ENCODE data around the gene ZFYVE19.
"Not testable (repeated sequence)": the region's sequence is repeated elsewhere in the genome, so short reads cannot be mapped to it uniquely, and the experiment has no call there.

ZFYVE19 gene

GRCh38 chr15:40847223-40847961 is 40.5 kb downstream of the ZFYVE19 start:
- no peak for DNase-seq

DNA sequence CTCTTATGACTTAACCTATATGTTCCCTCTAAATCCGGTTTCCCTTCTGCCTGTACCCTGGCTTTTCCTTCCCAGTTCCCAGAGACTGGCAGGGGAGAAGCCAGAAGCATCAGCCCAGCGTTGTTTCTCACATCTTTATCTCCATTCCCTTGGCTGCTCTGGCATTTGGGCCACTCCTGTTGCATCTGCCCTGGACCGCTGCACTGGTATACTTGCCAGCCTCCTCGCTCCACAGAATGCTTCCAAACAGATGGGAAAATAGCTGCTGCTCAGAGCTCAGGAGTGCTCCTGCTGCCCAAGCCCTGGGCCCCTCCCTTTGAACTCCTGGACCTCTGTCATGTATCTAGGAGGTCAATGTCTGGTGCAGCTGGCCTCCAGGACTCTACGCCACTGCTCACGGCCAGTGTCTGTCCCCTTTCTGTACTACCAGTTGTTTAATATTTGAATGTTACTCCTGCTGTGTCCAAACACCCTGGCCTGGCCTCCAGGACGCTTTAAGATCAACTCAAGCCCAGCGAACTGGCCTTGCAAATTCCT is 43.8 kb downstream of the ZFYVE19 start:
- DNase-seq, result no peak

DNA sequence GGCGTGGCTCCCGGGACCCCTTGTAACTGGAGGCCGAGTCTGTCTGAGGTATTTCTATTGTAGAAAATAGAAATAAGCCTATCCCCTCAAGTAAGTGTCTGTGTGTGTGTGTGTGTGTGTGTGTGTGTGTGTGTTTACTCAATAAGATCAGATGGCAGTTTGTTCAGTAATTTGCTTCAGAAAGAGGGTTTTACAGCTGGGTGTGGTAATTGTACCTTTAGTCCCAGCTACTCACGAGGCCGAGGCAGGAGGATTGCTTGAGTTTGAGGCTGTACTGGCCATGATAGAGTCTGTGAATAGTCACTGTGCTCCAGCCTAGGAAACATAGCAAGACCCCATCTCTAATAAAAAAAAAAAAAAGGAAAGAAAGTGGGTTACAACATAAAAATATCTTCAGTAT is 45.6 kb downstream of the ZFYVE19 start:
- no peak for DNase-seq

- DNase-seq, result no peak
Observed at GRCh38 chr15:40853241-40853890, 46.5 kb downstream of the ZFYVE19 start.

GRCh38 chr15:40854161-40854560 is 47.3 kb downstream of the ZFYVE19 start:
- DNase-seq, result no peak

DNA sequence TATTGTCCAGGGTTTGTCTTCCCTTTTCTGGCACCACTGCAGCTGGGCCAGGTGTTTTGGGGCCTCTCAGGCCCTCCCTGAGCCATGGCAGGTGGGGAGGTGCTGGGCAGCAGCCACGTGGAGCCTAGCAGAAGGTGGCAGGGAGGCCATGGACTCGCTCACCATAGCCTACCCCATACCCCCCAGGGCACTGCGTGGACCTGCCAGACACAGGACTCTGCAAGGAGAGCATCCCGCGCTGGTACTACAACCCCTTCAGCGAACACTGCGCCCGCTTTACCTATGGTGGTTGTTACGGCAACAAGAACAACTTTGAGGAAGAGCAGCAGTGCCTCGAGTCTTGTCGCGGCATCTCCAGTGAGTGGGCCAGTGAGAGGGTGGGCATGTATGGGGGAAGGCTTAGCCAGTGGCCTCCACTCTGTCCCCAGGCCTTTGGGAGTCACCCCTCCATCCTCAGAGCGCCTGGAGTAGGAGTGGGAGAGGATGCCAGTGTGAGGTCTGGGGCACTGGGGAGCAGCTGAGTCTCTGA is 48.9 kb downstream of the ZFYVE19 start:
- no peak for DNase-seq

DNA sequence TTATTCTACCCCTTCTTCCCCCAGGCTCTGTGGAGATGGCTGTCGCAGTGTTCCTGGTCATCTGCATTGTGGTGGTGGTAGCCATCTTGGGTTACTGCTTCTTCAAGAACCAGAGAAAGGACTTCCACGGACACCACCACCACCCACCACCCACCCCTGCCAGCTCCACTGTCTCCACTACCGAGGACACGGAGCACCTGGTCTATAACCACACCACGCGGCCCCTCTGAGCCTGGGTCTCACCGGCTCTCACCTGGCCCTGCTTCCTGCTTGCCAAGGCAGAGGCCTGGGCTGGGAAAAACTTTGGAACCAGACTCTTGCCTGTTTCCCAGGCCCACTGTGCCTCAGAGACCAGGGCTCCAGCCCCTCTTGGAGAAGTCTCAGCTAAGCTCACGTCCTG is 49.9 kb downstream of the ZFYVE19 start:
- DNase-seq, result no peak

DNA sequence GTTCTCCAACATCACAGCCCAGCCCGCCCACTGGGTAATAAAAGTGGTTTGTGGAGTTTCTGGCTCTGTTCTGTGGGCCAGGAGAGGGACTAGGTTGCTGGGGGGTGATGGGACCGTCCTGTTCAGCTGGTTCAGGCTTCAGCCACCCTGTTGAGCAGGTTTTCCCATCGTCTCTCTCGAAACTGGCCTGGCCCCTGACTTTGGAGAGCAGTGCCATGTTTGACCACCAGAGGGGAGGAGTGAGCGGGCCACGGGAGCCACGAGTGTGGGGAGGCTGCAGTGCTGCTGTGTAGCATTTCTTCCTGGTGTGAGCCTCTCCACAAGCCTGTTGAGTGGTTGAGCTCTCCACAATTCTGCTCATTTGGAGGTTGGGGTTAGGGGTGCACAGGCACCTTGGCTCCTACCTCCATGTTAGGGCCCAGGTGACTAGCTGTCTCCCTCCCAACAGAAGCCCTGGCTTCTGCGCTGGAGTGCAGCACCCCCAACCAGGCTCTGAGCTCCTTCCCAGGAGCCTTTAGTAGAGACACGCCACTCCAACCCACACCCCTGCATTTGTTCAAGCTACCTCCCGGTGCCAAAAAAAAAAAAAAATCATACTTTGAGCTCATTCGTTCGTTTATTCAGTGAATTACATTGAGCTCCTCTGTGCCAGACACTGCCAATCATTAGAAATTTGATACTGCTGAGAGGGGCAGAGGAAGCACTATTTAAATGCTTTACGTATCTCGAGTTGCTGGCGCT is 50.9 kb downstream of the ZFYVE19 start:
- DNase-seq, result peak; percentile 72

GRCh38 chr15:40858706-40859105 is 51.8 kb downstream of the ZFYVE19 start:
- DNase-seq, result no peak

DNA sequence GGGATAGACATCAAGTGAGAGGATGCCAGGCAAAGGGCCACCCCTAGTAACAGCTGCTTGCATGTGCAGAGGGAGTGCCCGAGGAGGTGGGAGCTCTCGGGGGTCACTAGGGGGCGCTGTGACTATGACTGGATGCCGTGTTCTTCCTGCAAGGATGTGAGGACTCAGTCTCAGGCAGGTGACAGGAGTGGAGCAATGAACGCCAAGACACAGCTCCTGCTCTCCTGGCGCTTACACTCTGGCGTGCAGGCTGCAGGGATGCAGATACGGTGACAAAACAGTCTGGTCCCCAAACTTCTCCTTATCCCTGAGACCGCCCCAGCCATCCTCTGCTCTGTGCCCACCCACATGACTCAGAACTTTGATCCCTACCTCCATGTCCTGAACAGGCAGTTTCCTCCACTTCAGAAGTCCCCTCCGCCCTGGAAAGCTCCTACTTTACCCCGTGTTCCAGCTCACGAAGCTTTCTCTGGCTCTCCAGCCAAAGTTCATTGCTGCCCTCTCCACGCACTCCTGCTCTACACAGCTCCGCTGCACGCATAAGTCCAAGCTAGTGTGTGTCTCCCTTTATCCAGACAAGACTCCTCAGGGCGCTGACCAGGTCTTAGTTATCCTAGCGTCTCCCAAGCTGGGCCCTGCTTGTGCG is 52.4 kb downstream of the ZFYVE19 start:
- DNase-seq, result peak; percentile 66

- DNase-seq, result not testable (repeated sequence)
Observed at GRCh38 chr15:40861147-40861546, 54.3 kb downstream of the ZFYVE19 start.

GRCh38 chr15:40863660-40864270 is 56.9 kb downstream of the ZFYVE19 start:
- no peak for DNase-seq
